Skeletal muscle tissue (tissue), 4 donors: ENCODE results near the gene MTUS2. TPM values are rescaled to one million over a fixed set of nuclear protein-coding genes. Genes with fewer than 3 reads are reported as not detected.

ENCODE experiments used
- H3K27ac ChIP-seq: one replicate; pipeline ENCODE4 v1.7.0; 2013; ENCODE audit warnings: mild to moderate bottlenecking, low read depth, low read length, inconsistent platforms
- H3K27me3 ChIP-seq, 3 donors: one replicate each; pipeline ENCODE4 v1.7.0; 2013; ENCODE audit warnings: low read length in 3 of 3; ENCODE audit not compliant: control insufficient read depth in 3 of 3, insufficient read depth in 3 of 3
- H3K36me3 ChIP-seq, 3 donors: one replicate each; pipeline ENCODE4 v1.7.0; 2013; ENCODE audit warnings: low read length in 3 of 3; ENCODE audit not compliant: control insufficient read depth in 3 of 3, insufficient read depth in 3 of 3
- H3K4me1 ChIP-seq, 3 donors: one replicate each; pipeline ENCODE4 v1.7.0; 2013; ENCODE audit warnings: low read length in 3 of 3, mild to moderate bottlenecking in 3 of 3; ENCODE audit not compliant: control insufficient read depth in 3 of 3, insufficient read depth in 3 of 3
- H3K4me3 ChIP-seq, 3 donors: one replicate each; pipeline ENCODE4 v1.7.0; 2013; ENCODE audit warnings: low read length in 3 of 3
- H3K9ac ChIP-seq, 3 donors: one replicate each; pipeline ENCODE4 v1.7.0; 2013; ENCODE audit warnings: low read length in 3 of 3, mild to moderate bottlenecking in 3 of 3, moderate library complexity in 2 of 3, low read depth in 1 of 3
- H3K9me3 ChIP-seq, 3 donors: one replicate each; pipeline ENCODE4 v1.7.0; 2013; ENCODE audit warnings: low read length in 3 of 3; ENCODE audit not compliant: control insufficient read depth in 3 of 3
- total RNA-seq: library from RNA; depleted of rRNA; stranded (reverse); fragments of >200 nt; gene quantifications from one replicate; pipeline ENCODE4 v1.2.3, GENCODE V29; 2014
- donor health status: Osteomylitis.

The MTUS2 gene
- total RNA-seq, 1 donor from 2014 or later, result 4.2 TPM

GRCh38 chr13:29111446-29111845, 291.3 kb downstream of the MTUS2 start:
- Histone ChIP-seq H3K4me1 (no peaks in the 10 kb centered on the region), H3K27ac (no peak overlapping the region), H3K4me3 (no peak overlapping the region), H3K36me3 (no peaks in the 10 kb centered on the region), H3K9me3 (no peaks in the 10 kb centered on the region), H3K27me3 (peaks cover 0 to 2% (median 0%) of the 10 kb centered on the region in 3 donors), H3K9ac (no peak overlapping the region)

- Histone ChIP-seq H3K27ac (no peak overlapping the region), H3K27me3 (peaks cover 0 to 3% (median 0%) of the 10 kb centered on the region in 3 donors), H3K4me1 (no peaks in the 10 kb centered on the region), H3K4me3 (no peak overlapping the region), H3K36me3 (no peaks in the 10 kb centered on the region), H3K9ac (no peak overlapping the region), H3K9me3 (no peaks in the 10 kb centered on the region)
Measured at GRCh38 chr13:29115842-29116241, 295.7 kb downstream of the MTUS2 start.

- Histone ChIP-seq H3K9me3 (no peaks in the 10 kb centered on the region), H3K9ac (no peak overlapping the region), H3K27ac (no peak overlapping the region), H3K4me1 (no peaks in the 10 kb centered on the region), H3K36me3 (no peaks in the 10 kb centered on the region), H3K27me3 (peaks cover 0 to 3% (median 0%) of the 10 kb centered on the region in 3 donors), H3K4me3 (no peak overlapping the region)
Measured at GRCh38 chr13:29117663-29118062, 297.5 kb downstream of the MTUS2 start.

GRCh38 chr13:29118471-29118870, 298.3 kb downstream of the MTUS2 start:
- H3K9ac ChIP-seq, result no peak overlapping the region
- H3K9me3 ChIP-seq, result no peaks in the 10 kb centered on the region
- H3K27me3 ChIP-seq, result peaks cover 0 to 3% (median 0%) of the 10 kb centered on the region in 3 donors
- H3K36me3 ChIP-seq, result no peaks in the 10 kb centered on the region
- no peak overlapping the region for H3K4me3 ChIP-seq
- H3K4me1 ChIP-seq, result no peaks in the 10 kb centered on the region
- H3K27ac ChIP-seq, result no peak overlapping the region

GRCh38 chr13:29125191-29125933, 305.2 kb downstream of the MTUS2 start:
- Histone ChIP-seq H3K36me3 (no peaks in the 10 kb centered on the region), H3K9ac (no peak overlapping the region), H3K27me3 (no peaks in the 10 kb centered on the region), H3K9me3 (no peaks in the 10 kb centered on the region), H3K27ac (no peak overlapping the region), H3K4me1 (no peaks in the 10 kb centered on the region), H3K4me3 (no peak overlapping the region)

- H3K36me3 ChIP-seq, result no peaks in the 10 kb centered on the region
- H3K4me1 ChIP-seq, result no peaks in the 10 kb centered on the region
Measured at GRCh38 chr13:29125934-29126424, 305.8 kb downstream of the MTUS2 start.

GRCh38 chr13:29129616-29130015, 309.5 kb downstream of the MTUS2 start:
- Histone ChIP-seq H3K4me3 (no peak overlapping the region), H3K27ac (no peak overlapping the region), H3K4me1 (no peaks in the 10 kb centered on the region)

More at GRCh38 chr13:29125934-29126424, 305.8 kb downstream of the MTUS2 start:
- Histone ChIP-seq H3K4me3 (no peak overlapping the region), H3K27ac (no peak overlapping the region), H3K27me3 (no peaks in the 10 kb centered on the region), H3K9me3 (no peaks in the 10 kb centered on the region), H3K9ac (no peak overlapping the region)

GRCh38 chr13:29131159-29131558, 311.0 kb downstream of the MTUS2 start:
- Histone ChIP-seq H3K9me3 (no peaks in the 10 kb centered on the region), H3K27me3 (no peaks in the 10 kb centered on the region), H3K4me1 (no peaks in the 10 kb centered on the region), H3K36me3 (no peaks in the 10 kb centered on the region), H3K9ac (no peak overlapping the region), H3K27ac (no peak overlapping the region), H3K4me3 (no peak overlapping the region)

More at GRCh38 chr13:29129616-29130015, 309.5 kb downstream of the MTUS2 start:
- no peaks in the 10 kb centered on the region for H3K27me3 ChIP-seq
- no peaks in the 10 kb centered on the region for H3K9me3 ChIP-seq
- no peak overlapping the region for H3K9ac ChIP-seq
- H3K36me3 ChIP-seq, result no peaks in the 10 kb centered on the region

DNA sequence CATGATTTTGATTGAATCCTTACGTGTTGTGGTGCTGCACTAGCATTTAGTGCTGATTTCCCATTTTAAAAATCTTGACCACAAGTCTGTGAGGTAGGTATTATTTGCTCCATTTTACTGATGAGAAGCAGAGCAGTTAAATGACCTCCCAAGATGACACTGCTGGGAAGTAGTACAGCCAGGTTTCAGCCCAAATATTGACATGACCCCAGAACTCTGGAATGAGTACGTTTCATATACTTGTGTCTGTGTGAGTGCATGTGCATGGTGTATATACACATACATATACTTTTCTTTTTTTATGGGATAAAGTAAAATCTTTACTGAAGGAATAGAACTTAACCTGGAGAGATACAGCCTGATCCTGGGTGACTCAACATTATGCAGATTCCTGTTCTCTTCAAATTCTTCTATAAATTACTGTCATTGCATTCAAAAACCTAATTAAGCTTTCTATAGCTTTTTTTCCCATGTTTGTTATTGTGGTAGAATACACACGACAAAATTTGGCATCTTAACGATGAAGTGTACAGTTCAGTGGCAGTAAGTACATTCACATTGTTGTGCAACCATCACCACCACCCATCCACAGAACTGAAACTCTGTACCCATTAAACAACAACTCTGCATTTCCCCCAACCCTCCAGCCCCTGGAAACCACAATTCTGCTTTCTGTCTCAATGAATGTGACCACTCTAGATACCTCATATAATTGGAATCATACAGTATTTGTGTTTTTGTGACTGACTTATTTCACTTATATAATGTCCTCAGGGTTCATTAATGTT, 311.9 kb downstream of the MTUS2 start:
- H3K9me3 ChIP-seq, result no peaks in the 10 kb centered on the region
- H3K9ac ChIP-seq, result no peak overlapping the region
- H3K36me3 ChIP-seq, result no peaks in the 10 kb centered on the region
- no peak overlapping the region for H3K4me3 ChIP-seq
- H3K27ac ChIP-seq, result no peak overlapping the region
- H3K27me3 ChIP-seq, result no peaks in the 10 kb centered on the region
- no peaks in the 10 kb centered on the region for H3K4me1 ChIP-seq

DNA sequence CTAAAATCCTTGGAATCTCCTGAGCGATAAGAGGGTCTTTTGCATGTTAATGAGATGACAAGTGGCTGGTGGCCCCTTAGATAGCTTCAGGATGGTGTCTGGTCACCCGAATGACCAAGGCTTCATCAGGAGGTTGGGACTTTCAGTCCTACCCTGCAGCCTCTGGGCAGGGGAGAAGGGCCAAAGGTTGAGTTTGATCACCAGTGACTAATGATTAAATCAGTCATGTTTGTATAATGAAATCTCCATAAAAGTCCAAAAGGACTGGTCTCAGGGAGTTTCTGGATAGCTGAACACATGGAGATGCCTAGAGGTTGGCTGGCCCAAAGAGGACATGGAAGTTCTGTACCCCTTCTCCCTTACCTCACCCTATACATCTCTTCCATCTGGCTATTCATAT, 316.2 kb downstream of the MTUS2 start:
- Histone ChIP-seq H3K4me3 (no peak overlapping the region), H3K4me1 (no peaks in the 10 kb centered on the region), H3K9me3 (peaks cover 0 to 2% (median 0%) of the 10 kb centered on the region in 3 donors), H3K27ac (no peak overlapping the region), H3K27me3 (no peaks in the 10 kb centered on the region), H3K36me3 (no peaks in the 10 kb centered on the region), H3K9ac (no peak overlapping the region)
